HTERT RPE-1 (cell line): ENCODE data around the gene PCK2.

Experiments
- in situ Hi-C: fragments of 300-500 bp; cut with MboI; formaldehyde crosslinking; loops from 4 replicates; pipeline ENCODE4 v1.14.3; 2020; ENCODE audit warnings: low sequenced_read_pairs

Gene PCK2

DNA sequence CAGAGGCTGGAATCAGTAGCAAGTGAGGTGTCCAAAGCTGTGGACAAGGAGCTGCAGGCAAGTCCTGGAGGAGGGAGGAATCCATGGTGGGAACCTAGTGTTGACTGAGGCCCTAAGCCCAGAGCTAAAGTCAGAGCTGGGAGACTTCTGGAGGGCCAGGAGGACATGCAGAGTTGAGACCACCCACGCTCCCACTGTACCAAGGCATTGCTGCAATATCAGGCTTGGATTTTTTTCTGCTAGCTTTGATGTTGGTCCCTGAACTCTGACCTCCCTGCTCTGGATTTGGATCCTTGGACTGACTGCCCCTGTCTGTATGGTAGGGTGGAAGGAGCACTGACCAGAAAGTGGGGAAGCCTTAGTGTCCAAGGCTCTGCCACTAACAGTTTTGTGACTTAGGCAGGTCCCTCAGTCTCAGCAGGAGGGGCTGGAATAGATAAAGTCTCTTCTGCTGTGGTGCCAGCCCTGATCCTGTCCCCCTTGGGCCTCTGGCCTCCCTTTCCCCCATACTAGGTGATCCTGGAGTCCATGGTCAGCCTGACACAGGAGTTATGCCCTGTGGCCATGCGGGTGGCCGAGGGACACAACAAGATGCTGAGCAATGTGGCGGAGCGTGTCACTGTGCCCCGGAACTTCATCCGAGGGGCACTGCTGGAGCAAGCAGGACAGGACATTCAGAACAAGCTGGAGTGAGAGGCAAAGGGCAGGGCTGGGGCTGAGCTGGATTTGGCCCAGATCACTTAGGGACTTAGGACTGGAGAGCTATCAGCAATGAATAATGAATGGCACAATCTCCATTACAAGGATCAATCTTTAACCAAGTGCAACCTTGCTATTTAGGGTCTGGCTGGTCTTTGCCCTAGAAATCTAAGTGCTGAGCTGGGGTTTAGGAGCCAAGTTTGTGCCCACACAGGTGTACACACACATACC lies 32.9 kb upstream of the PCK2 start:
- in situ Hi-C loops: no loop called here

DNA sequence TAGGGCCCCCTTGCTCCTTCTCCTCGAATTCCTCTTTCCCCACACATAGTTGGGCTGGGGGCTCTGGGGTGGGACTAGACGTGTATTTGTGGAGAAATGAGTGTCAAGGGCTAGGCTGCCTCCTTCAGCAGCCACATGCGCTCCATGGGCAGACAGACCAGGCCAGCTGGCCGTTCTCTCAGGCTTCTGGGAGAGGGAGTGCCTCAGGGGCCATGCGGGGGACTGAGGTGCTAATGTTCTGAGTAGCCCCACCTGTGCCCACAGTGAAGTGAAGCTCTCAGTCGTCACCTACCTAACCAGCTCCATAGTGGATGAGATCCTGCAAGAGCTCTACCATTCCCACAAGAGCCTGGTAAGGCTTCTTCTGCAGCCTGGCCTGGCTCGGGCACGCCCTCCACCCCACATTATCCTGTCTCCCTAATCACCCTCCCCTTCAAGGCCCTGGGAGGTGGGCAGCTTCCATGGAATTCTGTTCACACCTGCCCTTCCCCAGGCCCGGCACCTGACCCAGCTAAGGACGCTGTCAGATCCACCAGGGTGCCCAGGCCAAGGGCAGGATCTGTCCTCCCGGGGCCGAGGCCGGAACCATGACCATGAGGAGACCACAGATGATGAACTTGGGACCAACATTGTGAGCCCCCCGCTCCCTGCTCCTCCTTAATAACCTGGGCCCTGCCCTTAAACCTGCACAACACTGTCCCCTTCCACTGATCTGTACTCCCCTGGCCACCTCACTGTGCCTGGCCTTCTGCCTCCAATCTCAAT lies 31.7 kb upstream of the PCK2 start:
- in situ Hi-C loops: no loop called here

DNA sequence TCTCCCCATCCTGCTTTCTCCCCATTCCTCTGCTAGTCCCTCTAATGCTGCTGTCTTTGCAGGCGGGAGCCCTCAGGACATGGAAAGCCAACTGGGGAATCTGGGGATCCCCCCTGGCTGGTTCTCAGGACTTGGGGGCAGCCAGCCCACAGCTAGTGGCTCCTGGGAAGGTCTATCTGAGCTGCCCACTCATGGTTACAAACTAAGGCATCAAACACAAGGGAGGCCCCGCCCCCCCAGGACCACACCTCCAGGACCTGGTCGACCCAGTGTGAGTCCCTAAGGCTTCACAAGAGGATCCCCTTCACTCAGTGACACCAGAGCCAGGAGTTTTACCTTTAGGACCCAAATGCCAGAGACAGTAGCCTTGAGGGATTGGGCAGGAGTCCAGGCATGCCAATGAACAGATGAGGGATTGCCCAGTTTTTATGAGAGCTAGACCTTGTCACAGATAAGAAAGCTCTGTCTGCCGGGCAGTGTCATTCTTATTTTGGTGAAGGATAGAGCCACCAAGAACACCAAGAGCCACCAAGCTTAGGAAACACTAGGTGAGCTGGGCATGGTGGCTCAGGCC lies 30.8 kb upstream of the PCK2 start:
- in situ Hi-C loops: no loop called here

DNA sequence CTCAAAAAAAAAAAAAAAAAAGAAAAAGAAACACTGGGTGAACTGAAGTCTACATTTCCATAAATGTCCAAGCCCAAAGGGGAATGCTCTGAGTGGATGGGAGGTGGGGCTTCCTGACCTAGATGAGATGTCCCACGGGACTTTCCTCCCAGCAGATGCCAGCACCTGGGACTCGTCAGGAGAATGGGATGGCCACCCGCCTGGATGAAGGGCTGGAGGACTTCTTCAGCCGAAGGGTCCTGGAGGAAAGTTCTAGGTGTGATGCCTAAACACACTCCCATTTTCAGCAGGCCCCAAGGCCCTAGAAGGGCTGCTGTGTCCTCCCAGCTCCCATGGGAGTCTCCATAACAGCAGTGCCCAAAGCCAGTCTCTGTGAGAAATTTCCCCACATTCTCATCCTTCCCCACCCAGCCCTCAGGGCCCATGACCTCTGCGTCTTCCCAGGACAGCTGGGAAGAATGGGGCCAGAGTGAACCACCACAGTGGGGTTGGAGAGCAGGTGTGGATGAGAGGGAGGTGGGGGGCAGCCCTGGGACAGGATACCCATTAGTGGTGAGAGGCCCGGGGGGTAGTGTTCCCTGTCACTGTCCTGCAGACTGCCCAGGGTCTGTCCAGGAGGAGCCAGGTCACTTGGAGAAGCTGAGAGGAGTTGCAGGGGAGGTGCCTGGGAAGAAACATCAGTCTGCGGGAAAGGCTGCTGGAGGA lies 29.9 kb upstream of the PCK2 start:
- in situ Hi-C loops: no loop called here

DNA sequence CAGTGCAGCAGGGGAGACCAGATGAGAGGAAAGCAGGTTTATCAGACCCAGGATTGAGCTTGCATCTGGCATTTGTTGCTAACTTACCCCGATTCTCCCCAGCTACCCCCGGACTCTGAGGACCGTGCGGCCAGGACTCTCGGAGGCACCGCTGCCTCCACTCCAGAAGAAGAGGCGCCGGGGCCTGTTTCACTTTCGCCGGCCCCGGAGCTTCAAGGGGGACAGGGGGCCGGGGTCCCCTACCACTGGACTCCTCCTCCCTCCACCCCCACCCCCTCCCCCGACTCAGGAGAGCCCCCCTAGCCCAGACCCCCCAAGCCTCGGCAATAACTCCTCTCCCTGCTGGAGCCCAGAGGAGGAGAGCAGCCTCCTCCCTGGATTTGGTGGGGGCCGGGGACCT lies 29.3 kb upstream of the PCK2 start:
- in situ Hi-C loops: no loop called here

DNA sequence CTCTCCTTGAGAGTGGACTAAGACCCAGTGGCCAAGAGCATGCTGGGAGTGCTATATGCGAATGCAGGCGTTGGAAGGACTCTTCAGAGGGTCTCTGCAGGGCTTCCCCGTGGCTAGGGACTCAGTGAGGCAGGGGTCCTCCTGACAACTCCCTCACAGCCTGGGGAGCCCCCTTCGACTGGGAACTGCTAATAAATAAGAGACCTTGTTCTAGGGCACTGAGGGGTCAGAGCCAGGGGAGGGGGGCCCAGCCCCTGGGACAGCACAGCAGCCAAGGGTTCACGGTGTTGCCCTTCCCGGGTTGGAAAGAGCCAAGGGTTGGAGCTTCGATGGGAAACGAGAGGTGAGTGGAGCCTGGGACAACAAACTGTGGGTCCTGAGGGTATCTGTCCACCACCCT lies 28.7 kb upstream of the PCK2 start:
- in situ Hi-C loops: no loop called here

DNA sequence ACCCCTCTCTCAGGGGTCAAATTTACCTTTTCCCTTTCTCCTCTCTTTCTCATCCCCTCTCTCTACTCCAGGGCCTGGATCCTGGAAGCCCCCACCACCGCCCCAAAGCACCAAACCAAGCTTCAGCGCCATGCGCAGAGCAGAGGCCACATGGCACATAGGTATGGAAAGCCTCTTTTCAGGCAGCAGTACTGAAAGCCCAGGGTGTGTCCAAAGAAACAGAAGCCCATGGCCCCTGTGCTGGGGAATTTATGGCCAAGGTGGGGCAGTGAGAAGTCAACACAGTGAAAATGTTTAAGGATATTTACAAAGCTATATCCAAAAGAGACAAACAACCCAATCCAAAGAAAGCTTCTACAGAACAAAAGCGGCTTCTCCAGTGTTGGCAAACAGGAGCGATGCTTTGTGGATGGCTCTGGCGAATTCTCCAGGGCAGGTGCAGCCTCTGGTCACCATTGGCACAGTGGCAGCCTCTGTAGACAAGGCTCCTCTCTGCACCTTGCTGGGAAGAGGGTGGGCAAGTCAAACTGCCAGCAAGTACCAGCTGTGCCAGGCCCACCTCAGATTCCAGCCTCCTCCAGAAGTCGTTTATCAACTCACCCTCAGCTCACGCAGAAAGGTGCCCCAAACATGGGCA lies 27.5 kb upstream of the PCK2 start:
- in situ Hi-C loops: no loop called here

DNA sequence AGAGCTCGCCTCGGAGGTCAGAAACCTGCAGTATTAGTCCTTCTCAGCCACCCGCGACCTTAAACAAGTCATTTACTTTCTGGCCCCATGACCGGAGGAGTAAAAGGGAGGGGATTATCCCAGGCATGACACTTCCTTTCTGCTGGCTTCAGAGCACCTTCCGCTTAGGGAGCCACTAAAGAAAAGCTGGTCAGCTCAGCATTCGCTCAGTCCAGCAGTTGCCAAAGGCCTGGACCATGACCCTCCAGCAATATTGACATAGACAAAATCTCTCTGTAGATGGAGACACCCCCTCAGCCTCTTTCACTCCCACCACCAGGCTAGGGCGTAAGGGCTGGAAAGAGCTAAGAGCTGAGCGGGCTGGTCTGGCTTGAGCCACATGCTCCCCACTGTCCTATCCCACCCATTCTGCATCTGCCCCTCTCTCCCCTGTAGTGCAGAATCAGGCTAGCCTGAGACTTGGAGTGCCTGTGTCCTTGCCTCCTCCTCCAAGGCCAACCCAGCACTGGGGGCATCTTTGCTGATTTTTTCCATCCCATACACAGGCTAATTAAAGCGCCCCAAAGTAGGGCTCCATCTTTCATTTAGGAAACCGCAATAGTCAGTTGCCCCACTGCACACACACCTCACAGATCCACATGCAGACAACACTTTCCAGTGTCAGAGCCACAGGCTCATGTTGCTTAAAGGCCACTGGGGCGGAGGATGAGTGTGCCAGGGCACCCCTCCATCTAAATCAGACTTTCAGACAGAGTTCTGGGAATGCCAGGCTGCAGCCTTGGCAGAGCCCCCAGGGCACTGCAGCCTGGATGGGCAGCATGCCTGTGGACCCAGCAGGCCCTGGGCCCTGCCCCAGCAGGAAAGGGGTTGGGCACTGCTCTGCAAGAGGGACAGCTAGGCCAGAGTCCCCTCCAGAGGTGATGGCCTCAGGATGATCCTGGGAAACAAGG lies 26.7 kb upstream of the PCK2 start:
- in situ Hi-C loops: no loop called here

DNA sequence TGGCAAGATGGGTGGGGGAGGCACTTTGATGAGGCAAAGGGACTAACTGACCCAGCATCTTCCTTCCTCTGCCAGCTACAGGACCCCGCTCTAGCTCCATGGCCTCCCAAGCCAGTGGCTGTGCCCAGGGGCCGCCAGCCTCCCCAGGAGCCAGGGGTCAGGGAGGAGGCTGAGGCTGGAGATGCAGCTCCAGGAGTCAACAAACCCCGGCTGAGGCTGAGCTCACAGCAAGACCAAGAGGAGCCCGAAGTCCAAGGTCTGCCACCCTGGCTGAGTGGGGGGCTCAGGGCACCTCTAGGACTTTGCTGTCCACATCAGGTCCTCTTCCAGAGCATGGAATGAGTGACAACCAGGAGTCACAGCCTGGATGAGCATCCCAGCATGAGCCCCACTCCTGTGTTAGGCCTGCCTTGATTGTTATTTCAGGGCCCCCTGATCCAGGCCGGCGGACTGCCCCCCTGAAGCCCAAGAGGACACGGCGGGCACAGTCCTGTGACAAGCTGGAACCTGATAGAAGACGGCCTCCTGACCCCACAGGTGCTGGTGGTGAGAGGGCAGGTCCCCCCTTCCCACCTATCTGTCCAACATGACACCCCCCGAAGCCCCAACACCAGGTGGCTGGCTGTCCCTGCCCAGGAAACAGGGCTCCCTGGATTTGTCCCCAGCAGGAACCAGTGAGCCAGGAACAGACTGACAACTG lies 25.2 kb upstream of the PCK2 start:
- in situ Hi-C loops: no loop called here

DNA sequence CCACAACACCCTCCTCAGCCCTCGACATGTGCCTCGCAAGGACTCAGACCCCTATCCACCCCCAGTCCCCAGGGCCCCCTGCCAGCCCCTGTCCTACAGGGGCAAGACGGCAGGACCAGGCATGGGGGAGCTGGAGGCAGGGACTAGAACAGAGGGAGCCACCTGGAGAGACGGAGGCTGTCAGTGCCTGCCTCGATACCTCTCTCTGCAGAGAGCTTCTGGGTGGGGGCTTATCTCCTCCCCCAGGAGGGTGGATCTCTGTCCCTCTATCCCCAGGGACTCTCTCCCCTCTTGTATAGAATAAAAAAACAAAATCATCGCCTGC lies 24.7 kb upstream of the PCK2 start:
- in situ Hi-C loops: no loop called here

DNA sequence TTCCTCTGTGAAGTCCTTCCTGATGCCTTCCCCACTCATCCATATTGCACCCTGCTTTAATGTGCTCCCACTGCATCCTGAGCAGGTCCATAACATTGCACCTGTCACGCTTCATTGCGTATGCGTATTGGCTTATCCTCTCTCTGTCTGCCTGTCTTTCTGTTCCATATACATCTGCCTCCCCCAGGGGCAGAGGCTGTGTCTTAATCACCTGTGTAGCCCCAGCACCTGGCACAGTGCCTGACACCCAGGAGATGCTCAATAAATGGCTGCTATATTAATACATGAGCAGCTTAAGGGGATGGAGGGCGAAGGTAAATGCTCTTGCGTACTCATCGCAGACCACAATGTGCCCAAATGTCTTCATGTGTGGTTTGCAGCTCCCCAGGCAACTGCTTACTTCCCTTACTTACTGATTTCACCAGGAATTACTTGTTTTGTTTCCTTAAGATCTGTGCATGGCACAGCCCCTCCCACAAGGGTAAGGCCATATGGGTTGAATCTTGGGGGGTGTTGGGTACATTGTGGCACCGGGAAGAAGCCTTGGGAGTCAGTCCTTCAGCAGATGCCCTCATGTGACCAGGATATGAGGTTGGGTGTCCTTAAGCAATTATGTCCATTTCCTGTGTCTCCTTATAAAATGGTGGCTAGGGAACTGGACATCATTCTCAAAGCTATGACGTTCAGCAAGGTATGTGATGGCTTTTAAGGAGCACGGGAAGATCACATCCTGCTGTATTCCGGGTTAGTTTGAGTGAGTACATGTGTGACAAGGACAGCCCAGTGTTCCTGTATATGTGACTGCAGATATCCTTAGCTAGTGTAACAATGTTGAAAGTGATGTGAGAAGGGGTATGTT lies 23.6 kb upstream of the PCK2 start:
- in situ Hi-C loops: no loop called here

DNA sequence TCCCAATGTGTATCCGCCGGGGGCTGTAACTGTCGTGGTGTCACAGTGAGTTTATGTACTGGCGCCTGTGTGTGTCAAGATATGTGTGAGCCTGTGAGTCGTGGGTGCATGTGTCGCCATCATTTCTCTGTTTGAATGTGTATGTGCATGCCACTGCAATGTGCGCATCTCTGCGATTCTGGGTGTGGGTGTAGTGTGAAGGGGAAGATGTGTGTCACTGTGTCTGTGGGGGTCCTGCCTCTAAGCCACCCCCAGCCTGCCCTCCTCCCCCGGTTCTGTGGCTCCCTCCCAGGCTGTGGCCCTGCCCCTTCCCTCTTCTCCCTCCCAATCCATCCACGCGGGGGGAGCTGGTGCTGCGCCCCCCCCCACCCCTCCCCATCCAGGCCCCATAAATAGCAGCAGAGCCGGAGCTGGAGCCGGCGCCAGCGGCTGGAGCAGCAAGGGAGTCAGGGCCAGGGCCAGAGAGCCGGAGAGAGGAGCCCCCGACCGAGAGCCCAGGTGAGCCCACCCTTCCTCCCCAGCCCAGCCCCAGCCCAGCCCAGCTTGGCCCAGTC lies 22.9 kb upstream of the PCK2 start, which contains the start of gene CPNE6:
Gene CPNE6 (plus strand): TSS at position 419 of the 554 bp plus-strand sequence. CDS start 1,375 bp downstream, outside the sequence.
- in situ Hi-C loops: no loop called here

DNA sequence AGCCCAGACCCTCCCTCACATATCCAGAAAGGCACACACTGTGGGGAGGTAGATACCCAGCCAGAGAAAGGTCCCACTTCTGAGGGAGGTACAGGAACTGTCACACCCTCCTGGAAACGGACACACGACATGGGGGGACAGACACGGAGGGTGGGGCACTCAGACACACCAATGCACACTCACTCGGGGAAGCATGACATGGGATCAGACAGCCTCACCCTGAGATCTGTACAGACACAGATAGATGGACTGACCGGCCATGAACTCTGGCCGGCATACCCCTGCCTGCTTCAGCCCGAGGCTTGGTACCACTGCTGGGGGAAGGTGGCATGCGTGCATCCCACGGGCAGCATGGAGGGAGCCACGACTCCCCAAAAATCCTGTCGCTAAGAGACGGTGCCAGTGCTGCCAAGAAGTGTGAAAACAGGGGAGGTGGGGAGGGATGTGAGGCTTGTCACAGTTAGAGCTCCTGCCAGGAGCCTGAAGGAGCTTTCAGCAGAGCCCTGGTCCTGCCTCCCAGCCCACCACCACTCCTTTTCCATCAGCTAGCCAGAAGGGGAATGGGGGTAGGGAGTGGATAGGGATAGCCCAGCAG lies 22.2 kb upstream of the PCK2 start:
- in situ Hi-C loops: no loop called here

DNA sequence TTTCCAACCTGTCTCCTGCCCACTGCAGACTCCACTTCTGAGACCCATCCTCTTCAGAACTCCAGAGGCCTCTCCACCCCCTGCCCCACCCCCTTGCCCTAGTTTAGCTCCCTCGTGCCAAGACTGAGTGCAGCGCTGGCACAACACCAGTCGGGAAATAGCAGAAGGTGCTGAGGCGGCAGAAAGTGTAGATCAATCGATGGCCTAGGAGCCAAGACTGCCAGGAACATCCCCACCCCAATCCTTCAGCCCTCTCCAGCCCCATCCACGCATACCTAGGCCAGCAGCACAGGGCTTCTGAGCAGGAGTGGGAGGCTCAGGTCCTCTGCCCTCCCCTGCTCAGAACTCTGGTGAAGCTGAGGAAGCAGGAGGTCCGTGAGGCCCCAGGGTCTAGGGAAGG lies 21.7 kb upstream of the PCK2 start:
- in situ Hi-C loops: no loop called here

DNA sequence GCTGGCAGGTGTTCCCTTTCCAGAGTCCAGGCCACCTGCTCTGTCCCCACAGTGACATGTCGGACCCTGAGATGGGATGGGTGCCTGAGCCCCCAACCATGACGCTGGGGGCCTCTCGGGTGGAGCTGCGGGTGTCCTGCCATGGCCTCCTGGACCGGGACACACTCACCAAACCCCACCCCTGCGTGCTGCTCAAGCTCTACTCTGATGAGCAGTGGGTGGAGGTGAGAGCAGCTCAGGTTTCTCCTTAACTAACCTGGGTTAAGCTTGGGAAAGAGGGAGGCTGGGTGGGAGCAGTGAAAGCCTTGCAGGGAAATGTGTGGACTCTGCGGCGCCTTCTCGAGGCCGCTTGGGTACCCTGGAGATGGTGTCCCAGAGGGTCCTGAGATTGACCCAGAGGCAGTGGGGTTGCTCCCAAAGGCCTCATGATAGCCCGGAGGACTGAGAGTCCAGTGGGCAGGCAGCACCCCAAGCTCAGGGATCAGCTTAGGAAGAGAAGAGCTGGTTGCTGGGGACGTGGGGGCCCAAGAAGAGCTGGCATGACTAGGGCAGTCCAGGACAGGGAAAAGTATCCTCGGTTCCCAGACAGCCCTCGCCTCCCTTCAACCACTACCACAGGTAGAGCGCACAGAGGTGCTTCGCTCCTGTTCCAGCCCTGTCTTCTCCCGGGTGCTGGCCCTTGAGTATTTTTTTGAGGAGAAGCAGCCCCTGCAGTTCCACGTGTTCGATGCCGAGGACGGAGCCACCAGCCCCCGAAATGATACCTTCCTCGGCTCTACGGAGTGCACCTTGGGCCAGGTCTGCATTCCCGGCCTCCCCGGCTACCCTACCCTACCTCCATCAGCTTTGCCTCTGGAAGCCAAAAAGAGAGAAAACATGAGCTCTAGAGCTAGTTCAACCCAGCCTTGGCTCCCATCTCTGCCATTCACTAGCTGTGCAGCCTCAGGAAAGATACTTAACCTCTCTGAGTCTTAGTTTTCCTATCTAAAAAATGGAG lies 20.9 kb upstream of the PCK2 start:
- in situ Hi-C loops: no loop called here
